HG02973 (cell line): ENCODE results near the gene SLC1A5.

Experiments used
- ATAC-seq: cut with Tn5 transposase; IDR thresholded peaks from one replicate; pipeline ENCODE4 v1.9.1; 2021; ENCODE audit warnings: moderate library complexity; ENCODE audit not compliant: unreplicated experiment

The SLC1A5 gene

DNA sequence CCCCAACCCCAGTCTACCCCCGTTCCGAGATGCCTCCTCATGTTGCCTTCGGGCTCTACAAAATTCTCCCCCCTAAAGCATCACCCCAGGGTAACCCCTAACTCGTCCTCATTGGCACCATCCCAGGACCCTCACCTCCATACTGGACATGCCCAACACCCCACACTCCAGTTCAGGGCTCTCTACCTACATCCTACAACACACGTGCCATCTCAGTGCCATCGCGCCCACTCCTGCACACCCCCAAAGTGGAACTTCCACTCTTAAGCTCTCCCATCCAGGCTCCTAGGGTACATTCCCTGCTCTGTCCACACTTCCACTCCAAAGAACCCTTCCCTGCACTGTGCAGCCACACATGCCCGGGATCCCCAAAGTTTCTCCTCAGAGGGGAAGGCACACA is 43.4 kb downstream of the SLC1A5 start:
- ATAC-seq: no peak

DNA sequence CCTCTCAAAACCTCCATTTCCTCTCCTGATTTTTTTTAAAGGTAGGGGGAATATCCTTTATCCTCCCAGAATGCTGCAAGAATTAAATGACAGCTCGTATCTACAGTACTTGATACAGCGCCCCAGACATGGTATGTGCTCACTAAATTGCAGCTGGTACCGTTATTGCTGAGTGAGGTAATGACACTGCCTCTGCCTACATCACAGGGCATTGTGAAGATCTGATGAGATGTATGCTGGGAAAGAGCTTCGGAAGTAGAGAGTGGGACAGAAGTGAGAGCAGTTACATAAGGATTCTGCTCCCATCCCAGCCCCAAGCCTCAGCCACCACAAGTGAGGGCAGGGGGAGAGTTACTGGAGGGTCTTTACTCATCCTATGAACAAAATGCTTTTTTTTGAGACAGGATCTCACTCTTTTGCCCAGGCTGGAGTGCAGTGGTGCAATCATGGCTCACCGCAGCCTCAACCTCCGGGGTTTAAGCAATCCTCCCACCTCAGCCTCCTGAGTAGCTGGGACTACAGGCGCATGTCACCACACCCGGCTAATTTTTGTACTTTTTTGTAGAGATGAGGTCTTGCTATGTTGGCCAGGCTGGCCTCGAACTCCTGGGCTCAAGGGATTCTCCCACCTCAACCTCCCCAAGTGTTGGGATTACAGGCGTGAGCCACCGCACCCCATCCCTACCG is 44.2 kb downstream of the SLC1A5 start:
- no peak for ATAC-seq

DNA sequence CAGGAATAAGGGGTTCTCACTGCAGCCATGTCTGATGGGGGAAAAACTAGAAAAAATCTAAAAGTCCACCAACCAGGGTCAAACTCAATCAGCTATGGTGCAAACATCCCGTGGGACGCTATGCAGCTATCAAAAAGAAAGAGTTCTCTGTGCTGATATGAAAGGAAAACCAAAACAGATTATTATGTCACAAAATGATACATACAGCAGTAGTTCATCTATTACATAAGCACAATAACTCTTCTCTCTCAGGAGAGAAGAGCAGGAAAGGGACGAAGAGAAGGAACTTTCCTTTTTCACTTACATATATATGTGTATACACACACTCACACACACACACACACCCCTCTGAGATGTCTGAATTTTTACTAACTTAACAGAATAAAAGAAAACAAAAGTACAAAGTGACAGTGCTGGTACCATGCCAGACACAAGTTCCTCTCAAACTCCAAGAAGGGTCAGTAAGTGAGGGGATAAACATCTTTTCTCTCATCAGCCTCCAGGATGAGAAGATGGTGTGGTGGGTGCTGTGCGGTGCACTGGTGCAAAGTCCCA is 45.4 kb downstream of the SLC1A5 start:
- no peak for ATAC-seq

DNA sequence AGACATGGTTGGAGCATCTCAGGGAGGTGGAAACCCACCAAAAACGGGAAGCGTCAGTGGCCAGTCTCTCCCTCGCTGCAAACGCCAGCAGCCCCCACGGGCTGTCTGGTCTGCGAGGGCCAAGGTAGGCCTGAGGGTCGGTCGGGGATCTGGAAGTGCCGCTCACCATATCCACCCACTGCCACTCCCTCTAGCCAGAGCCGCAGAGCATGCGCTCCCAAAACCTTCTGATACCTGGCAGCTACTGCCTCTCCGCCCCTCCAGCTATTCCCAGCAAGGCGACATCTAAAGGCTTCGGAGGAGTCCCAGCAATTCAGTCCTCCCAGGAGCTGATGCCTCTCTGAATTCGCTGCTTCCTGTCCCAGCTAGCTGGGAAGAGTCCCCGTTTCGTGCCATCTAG is 46.9 kb downstream of the SLC1A5 start:
- no peak for ATAC-seq

DNA sequence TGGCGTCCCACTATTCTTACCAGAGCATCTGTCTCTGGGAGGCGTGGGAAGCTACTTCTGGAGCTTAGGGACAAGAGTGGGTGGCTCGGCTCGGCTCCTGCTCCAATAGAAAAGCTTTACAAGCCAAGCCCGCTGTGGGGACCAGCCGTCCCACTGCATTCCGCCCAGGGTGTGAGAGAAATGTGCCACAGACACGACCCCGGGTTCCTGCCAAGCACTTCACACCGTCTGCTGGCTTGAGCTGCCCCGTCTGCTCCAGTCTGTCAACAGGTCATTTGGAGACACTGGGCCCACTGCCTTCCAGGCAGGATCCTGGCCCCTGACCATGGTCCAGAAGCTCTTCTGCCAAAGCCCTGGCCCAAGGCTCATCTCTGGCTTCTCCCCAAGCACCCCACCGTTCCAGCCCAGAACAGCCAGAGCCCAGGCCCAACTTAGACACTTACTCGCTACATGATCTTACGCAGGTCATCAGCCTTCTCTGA is 49.1 kb downstream of the SLC1A5 start:
- ATAC-seq: no peak

GRCh38 chr19:46737761-46738171 is 50.6 kb downstream of the SLC1A5 start:
- ATAC-seq: no peak

GRCh38 chr19:46737298-46737654 is 51.1 kb downstream of the SLC1A5 start:
- no peak for ATAC-seq

DNA sequence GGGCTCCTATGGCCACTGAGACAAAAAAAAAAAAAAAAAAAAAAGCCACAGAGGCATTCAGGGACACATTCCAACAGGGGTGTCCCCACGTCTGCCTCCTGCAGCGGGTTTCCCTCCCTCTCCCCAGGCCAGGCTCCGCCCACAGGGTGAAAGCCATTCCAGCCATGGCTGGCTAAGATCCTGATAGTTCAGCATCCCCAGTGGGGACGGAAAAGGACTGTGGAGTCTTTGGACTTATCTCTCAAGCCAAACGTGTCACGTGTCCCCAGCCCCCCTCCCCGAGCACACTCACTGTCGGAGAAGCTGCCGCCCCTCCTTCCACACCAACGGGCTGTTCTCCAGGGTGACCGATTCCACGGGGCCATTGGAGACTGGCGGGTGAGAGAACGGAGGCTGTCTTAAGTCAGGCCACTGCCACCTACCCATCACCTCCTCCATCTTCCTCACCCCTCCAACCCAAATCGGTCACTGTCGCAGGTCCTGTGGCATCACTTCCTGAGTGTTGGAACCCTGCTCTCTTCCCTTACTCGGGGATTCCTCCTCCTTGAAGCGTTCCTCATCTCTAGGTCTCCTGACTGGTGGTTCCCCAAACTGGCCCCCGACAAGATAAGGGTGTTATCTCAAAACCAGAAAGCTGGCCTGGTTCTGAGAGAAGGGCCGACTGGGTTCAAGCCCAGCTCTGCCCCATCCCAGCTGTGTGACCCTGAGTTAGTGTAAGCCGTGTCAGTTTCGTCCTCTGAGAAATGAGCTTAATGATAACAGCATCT is 51.7 kb downstream of the SLC1A5 start:
- no peak for ATAC-seq

DNA sequence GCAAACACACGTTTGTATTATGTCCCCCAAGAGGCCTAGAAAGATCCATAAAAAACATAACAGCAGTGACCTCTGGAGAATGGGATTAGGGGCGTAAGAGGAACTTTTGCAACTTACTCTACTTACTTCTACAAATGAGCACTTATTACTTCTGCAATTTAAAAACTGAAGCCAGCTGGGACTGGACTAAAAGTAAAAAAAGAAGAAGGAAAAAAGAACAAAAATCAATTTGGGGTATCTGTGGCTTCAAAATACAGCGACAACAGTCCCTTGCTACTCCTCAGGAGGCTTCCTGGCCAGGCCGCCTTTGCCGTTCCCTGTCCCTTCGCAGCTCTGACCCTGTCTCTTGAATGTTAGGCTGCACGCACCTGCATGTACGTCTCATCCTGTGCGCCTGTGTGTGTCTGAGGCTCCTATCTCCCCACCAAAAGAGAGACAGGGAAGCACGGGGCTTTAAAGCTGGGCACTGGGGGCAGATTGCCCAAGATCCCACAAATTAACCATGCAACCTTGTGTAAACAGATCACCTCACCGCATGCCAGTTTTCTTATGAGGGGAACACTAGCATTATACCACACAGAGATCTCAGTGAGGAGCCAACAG is 54.6 kb downstream of the SLC1A5 start:
- no peak for ATAC-seq

GRCh38 chr19:46732966-46733689 is 55.3 kb downstream of the SLC1A5 start:
- ATAC-seq: no peak

GRCh38 chr19:46732172-46732938 is 56.0 kb downstream of the SLC1A5 start:
- no peak for ATAC-seq

DNA sequence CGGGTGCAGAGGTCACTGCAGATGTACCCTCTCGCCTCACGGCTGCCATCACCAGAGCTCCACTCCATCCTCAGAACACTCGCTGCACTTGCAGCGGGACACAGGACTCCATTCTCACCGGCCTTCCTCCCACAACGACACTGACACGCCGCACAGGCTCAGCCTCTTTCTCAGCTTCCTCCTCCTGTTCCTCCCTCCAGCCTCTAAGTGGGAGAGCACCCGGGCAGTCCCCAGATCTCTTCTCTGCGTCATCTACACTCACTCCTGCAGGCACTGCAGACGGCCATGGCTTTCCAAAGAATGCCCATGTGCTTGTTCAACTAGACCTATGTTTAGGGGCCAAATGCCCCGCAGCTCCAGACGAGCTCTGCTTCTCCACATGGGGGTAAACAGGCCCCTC is 56.8 kb downstream of the SLC1A5 start:
- no peak for ATAC-seq

- ATAC-seq: no peak
Measured at GRCh38 chr19:46731007-46731501, 57.3 kb downstream of the SLC1A5 start.

- no peak for ATAC-seq
Measured at GRCh38 chr19:46730595-46730994, 57.8 kb downstream of the SLC1A5 start.

DNA sequence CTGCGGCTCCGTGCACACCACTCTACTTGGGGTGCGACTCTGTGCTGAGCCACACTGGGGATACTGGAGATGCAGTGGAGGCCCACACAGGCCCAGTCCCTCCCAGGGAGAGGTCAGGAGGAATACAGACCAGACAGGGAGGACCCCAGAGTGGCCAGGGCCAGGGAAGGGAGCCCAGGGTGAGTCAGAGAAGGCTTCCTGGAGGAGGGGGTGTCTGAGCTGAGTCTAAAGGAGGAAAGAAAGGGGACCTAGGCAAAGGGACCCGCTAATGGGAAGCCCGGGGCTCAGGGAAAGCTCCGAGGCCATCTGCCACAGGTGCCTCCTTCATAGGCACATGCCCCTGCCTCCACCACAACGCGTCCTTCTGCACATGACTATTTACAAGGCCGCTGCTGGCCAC is 58.2 kb downstream of the SLC1A5 start:
- no peak for ATAC-seq

DNA sequence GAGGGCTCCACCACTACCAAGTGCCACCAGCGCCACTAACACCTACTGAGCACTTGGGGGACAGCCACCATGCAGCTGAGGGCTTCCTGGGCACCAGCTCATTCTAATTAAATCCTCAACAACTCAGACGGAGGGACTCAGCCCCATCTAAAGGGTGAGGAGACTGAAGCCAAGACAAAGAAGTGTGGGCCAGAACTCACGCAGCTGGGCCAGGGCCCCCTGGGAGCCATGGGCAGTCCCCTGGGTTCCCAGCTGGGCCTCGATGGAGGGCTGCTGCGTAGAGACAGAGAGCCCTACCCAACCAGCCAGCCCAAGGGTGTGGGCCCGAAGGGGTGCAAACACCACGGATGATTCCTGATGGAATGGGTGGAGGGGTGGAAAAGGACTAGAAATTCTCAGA is 58.7 kb downstream of the SLC1A5 start:
- no peak for ATAC-seq

DNA sequence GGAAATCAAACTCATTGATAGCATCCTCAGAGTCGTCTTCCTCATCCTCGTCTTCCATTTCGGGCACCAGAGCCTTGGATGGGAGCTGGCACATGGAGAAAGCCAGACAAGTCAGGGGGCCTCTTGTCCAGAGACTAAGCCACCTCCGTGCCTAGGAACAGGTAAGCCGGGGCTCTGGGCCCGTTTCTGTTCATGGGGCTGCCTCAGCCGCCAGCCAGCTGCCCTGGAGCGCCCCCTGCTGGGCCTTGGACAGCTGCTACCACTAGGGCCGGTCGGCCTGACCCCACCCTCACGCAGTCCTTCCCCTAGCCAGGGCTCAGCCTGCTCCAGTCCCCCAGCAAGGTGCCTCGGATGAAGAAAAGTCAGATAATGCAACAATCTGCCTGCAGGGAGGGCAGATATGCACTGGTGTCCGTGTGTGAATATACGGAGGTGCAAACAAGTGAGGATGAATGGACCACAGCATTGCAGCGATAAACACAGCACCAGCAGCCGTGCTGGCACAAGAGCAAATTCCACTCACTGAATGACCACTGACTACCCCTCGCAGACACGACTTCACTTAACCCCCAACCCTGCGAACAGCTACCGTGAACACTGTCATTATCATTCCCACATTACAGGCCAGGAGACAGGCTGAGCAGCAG is 59.6 kb downstream of the SLC1A5 start:
- no peak for ATAC-seq

DNA sequence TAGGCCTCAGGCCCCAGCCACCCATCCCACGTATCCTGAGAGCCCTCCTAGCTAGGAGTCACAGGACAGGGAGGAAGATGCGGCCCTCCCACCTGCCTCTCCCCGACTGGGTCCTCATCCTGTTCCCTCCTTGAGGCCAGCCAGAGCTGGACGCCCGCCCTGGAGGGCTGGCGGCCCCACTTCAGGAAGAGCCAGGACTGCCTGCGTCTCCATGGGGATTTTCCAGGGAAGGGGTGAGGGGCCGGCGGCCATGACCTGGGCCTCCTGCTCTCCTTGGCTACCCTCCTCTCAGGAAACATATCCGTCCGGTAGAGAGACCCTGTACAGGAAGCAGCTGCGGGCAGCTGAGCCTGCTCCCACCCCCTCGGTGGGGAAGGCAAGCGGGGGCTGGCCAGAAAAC is 60.2 kb downstream of the SLC1A5 start:
- no peak for ATAC-seq

DNA sequence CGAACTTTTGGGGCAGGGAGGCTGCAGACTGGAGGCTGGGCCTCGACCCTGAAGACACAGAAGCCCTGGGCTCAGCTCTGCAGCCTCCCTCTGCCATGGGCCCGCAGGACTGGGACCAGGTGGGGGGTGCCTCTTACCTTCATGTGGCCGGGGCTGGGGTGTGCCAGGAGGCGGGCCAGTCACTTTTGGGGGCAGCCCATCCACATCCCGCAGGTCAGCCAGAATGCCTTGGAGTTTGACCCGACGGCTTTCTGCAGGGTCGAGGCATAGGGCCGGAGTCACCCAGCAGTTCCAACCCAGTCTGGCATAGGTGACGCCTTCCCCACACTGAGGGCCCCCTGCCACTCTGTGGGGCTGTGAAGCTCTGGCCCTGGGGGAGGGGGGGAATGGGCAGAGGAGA is 60.6 kb downstream of the SLC1A5 start:
- ATAC-seq: no peak
